K562 (cell line): ENCODE measurements around the gene ENDOG. TPM values are rescaled to one million over a fixed set of nuclear protein-coding genes. Genes with fewer than 3 reads are reported as not detected.

ENCODE experiments used
- ATF1 ChIP-seq, 2 experiments: fragments of 450-650 bp in 1 of 2; IDR thresholded peaks; 2 replicates each; pipeline ENCODE4 v1.6.1; 2016; ENCODE audit warnings: missing compliant biosample characterization in 1 of 2, missing genetic modification characterization in 1 of 2
- CBFA2T3 ChIP-seq: fragments of 450-650 bp; IDR thresholded peaks from 2 replicates; pipeline ENCODE4 v1.6.1; 2017
- CREB3 ChIP-seq: fragments of 450-650 bp; conservative IDR thresholded peaks from 2 replicates; pipeline ENCODE4 v1.6.1; 2016; ENCODE audit warnings: missing genetic modification characterization, low read depth, mild to moderate bottlenecking, missing compliant biosample characterization, moderate library complexity
- E4F1 ChIP-seq: fragments of 250-450 bp; sonication (Bioruptor Pico); IDR thresholded peaks from 2 replicates; pipeline ENCODE4 v1.5.0; 2021; ENCODE audit warnings: mild to moderate bottlenecking, borderline replicate concordance
- EP400 ChIP-seq: fragments of 450-650 bp; IDR thresholded peaks from 2 replicates; pipeline ENCODE4 v1.6.1; 2017; ENCODE audit warnings: antibody characterized with exemption, mild to moderate bottlenecking, moderate library complexity
- FOSL1 ChIP-seq: fragments of 200-800 bp; sonication (Bioruptor generic); conservative IDR thresholded peaks from 2 replicates; pipeline ENCODE4 v1.6.1; 2016; ENCODE audit warnings: missing genetic modification characterization, missing compliant biosample characterization
- FOXP1 ChIP-seq: sonication (generic); formaldehyde crosslinking; IDR thresholded peaks from 2 replicates; pipeline ENCODE4 v1.8.0; 2022; ENCODE audit warnings: mild to moderate bottlenecking, missing genetic modification reagents
- MAFF ChIP-seq: IDR thresholded peaks from 2 replicates; pipeline ENCODE4 v1.6.1; 2012; ENCODE audit warnings: low read length, improper control_type of control experiment
- MNT ChIP-seq, 2 experiments: fragments of 450-650 bp; conservative IDR thresholded peaks; 2 replicates each; pipeline ENCODE4 v1.6.1; 2017; ENCODE audit warnings: mild to moderate bottlenecking in 2 of 2, moderate library complexity in 2 of 2
- NONO ChIP-seq, 2 experiments: fragments of 200-400 bp in 1 of 2; fragments of 450-650 bp in 1 of 2; formaldehyde crosslinking in 1 of 2; IDR thresholded peaks; 2 replicates each; pipeline ENCODE4 v1.6.1; 2017; ENCODE audit warnings: low read depth in 2 of 2, mild to moderate bottlenecking in 2 of 2, moderate library complexity in 2 of 2, low read length in 1 of 2
- SREBF1 ChIP-seq: fragments of 150-350 bp; IDR thresholded peaks from 2 replicates; pipeline ENCODE4 v1.6.1; 2014; ENCODE audit warnings: antibody characterized with exemption, low read depth, low read length, borderline replicate concordance
- TFAM ChIP-seq: fragments of 250-450 bp; sonication (Bioruptor Pico); conservative IDR thresholded peaks from 2 replicates; pipeline ENCODE4 v1.5.0; 2021; ENCODE audit warnings: mild to moderate bottlenecking, moderate library complexity
- TGIF2 ChIP-seq: sonication (generic); formaldehyde crosslinking; IDR thresholded peaks from 2 replicates; pipeline ENCODE4 v1.8.1; 2022; ENCODE audit warnings: mild to moderate bottlenecking, missing genetic modification reagents, moderate library complexity
- ZBED1 ChIP-seq: IDR thresholded peaks from 2 replicates; pipeline ENCODE4 v1.6.1; 2014
- ZFP1 ChIP-seq: fragments of 450-650 bp; formaldehyde crosslinking; IDR thresholded peaks from 2 replicates; pipeline ENCODE4 v1.4.0; 2020; ENCODE audit warnings: mild to moderate bottlenecking, mixed read lengths
- ZFP91 ChIP-seq: sonication (generic); formaldehyde crosslinking; IDR thresholded peaks from 2 replicates; pipeline ENCODE4 v1.8.0; 2022; ENCODE audit warnings: mild to moderate bottlenecking, missing genetic modification reagents
- ZNF23 ChIP-seq: fragments of 250-450 bp; sonication (Bioruptor Pico); IDR thresholded peaks from 2 replicates; pipeline ENCODE4 v1.4.0; 2020; ENCODE audit warnings: mild to moderate bottlenecking
- ZNF592 ChIP-seq: fragments of 450-650 bp; IDR thresholded peaks from 2 replicates; pipeline ENCODE4 v1.6.1; 2017; ENCODE audit warnings: antibody characterized with exemption, mild to moderate bottlenecking
- polyA plus RNA-seq, 8 experiments: library from polyadenylated mRNA; depleted of rRNA in 4 of 8; stranded (reverse) in 5 of 8; unstranded in 3 of 8; fragments of >200 nt; fragmentation: Nextera tagmentation in 2 of 8; fragmentation: Illumina TruSeq in 1 of 8; extraction: Ambion mirVana in 2 of 8; extraction: Trizol in 1 of 8; gene quantifications; 2 replicates each; pipeline versions ENCODE4 v1.2.1 to v1.2.3, GENCODE V29; 2011 to 2014; ENCODE audit warnings: inconsistent platforms in 1 of 8, missing spikeins in 1 of 8
- total RNA-seq, 7 experiments: library from RNA; depleted of rRNA in 6 of 7; stranded (reverse); fragments of >200 nt in 6 of 7; fragmentation: Illumina TruSeq in 2 of 7; extraction: Trizol in 2 of 7; gene quantifications; 2 replicates each; pipeline versions ENCODE4 v1.2.1 to v1.2.3, GENCODE V29; 2011 to 2021; ENCODE audit warnings: low replicate concordance in 1 of 7

Gene ENDOG
- total and polyA plus RNA-seq, 9 of the 15 experiments (the other 6 are each of a cell fraction or from before 2014, with no cell fraction given), result 1.2 to 91.0 (median 25.5) TPM

GRCh38 chr9:128863647-128864046 lies 45.3 kb downstream of the ENDOG start (continued):
- TF ChIP-seq NONO (IDR thresholded peaks at IDR 0.05; ENCODE audit: low read depth in 2 of 2, low read length in 1 of 2), result 0 out of 4 replicates have a peak, but pooled peaks of 1 of the 2 experiments have one; percentile 26
- no peak for TF ChIP-seq E4F1 (CRISPR knock-in tag)
- TF ChIP-seq CREB3 (tag), result no peak
- no peak for TF ChIP-seq ZBED1
- no peak for TF ChIP-seq MAFF
- no peak for TF ChIP-seq SREBF1
- no peak for TF ChIP-seq FOXP1 (CRISPR knock-in tag)
- no peak for TF ChIP-seq ZNF592
- TF ChIP-seq ATF1 (CRISPR knock-in tag; IDR thresholded peaks at IDR 0.05), result no peak
- no peak for TF ChIP-seq ATF1 (tag; IDR thresholded peaks at IDR 0.05)
- TF ChIP-seq TGIF2 (CRISPR knock-in tag), result no peak
- no peak for TF ChIP-seq ZFP91 (CRISPR knock-in tag)
- peak in 1 of 2 experiments; percentile 61; a peak in 3 of 4 replicates for TF ChIP-seq MNT (conservative IDR thresholded peaks at IDR 0.05)
- TF ChIP-seq EP400, result no peak; the same call in 1 of the 2 replicates
- no peak for TF ChIP-seq CBFA2T3
- TF ChIP-seq FOSL1 (tag), result no peak
- TF ChIP-seq TFAM, result no peak
- no peak for TF ChIP-seq ZFP1
- no peak for TF ChIP-seq ZNF23
